NOMO-1 treated with DMSO at 0.1 percent for 48 hours (cell line): ENCODE measurements around the gene LDB3.
"Not testable (repeated sequence)": the region's sequence is repeated elsewhere in the genome, so short reads cannot be mapped to it uniquely, and the experiment has no call there.

ENCODE experiments used
- DNase-seq: peaks from one replicate; lab custom pipeline; 2025; ENCODE audit not compliant: unreplicated experiment; lab: John Stamatoyannopoulos, UW

LDB3 gene

DNA sequence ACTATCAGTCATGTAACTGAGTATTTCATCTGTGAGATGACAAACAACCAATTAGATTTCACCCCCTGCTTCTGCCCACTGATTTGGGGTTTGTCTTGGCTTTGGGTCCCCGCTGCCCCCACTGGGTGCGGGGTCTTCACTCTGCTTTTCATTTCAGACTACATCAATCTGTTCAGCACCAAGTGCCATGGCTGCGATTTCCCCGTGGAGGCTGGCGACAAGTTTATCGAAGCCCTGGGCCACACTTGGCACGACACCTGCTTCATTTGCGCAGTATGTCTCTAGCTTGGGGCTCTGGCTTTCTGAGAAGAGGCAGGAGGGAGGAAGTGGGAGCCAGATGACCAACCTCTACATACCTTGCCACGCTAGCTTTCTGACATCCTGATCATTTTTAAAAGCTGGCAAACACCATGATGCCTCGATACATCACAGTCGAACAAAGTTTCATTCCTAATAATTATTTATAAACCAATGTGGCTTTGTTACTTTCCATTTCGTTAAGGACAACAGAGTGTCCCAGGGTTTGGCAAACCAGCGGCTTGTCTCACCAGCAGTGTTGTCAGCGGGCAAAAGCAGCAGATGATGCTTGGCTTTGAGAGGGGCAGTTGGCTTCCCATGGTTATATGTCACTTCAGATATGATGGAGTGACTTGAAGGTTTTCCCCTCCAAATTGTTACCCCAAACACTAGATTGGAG, 57.8 kb downstream of the LDB3 start:
- no peak for DNase-seq

DNA sequence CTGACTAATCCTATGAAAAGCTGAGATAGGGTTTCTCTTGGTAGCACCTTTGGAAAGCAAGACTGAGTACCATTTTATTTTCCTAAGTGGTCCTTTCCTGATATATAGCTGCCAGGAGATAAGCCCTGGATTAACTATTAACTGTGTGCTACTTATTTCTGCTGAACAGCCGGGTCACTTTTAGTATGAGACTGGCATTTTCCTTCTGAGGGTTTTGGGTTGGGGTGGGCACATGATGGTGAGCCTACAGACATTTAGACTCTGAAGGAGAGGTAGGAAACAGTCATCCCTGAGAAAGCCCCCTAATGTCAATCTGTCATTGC, 58.3 kb downstream of the LDB3 start:
- no peak for DNase-seq

DNA sequence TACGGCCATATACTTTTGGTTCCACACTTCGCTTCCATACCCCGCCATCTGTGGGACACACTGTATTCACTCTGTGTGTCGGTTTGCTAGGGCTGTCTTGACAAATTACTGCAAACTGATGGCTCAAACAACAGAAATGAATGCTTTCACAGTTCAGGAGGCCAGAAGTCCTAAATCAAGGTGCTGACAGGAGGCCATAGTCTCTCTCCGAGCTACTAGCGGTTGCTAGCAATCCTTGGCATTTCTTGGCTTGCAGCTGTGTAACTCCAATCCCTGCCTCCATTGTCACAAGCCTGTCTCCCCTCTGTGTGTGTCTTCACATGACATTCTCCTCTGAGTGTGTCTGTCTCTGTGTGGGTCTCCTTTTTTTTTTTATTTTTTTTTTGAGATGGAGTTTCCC, 59.2 kb downstream of the LDB3 start:
- no peak for DNase-seq

DNA sequence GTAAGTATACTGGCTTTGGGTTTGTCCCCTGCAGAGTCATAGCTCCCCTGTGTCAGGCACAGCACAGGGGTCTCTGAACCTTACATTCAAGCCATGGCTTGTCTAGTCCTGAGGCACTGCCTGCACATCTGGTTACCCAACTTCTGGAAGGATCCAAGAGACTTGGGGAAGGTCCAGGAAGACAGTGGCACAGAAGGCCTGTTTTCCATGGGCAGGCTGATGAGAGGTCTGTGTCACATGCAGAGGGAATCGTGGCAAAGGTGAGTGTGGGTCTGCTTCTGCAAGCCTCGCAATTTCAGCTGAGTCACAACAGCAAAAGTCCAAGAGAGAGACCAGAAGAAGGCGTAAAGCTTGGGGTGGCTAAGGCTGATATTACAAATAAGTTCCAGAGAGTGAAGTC, 59.7 kb downstream of the LDB3 start:
- no peak for DNase-seq

DNA sequence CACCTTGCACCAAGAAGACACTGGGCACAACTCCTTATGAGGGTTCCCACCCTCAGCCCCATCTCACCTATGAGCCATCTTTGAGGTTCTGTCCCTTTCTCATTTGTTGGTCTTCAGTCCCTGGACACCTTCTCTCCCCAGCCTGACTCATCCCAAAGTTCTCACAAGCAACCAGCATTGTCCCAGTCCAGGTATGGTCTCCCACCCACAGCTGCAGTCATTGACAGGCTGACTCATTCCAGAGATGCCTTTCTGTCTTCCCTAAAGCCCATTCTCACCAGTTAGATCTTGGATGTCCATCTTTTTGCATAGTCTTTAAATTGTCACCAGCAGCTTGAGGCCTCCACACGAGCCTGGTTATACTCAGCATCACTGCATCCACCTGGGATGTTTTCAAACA, 61.4 kb downstream of the LDB3 start:
- no peak for DNase-seq

DNA sequence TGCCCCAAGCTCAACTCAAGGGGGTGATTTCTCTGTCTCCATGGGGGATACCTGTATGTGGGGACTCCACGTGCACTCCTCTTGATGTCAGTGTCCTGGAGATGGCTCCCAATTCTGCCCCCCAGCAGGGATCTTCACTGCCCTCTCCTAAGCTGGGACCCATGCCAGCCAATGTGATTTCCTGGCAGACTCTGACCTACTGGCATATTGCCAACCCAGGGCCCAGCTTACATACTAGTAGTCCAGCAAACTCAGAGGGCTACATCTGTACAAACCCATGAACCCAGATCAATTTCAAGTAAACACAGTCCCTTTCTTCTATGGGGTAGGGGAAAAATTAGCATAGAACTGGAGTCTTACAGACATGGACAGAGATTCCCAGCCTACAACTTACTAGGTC, 61.9 kb downstream of the LDB3 start:
- DNase-seq, result no peak

DNA sequence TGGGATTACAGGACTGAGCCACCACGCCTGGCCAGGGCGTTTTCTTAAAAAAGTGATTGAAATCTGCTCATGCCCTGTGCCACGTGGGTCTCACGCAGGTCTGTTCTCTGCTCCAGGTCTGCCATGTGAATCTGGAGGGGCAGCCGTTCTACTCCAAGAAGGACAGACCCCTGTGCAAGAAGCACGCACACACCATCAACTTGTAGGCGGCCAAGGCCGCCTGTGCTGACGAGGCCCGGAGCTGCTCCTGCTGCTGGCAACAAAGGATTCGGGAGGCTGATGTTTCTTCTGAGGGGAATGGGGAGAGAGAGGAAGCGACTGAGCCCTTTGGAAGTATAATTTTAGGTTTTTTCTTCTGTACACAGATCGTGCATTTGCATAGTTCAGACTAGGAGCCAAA, 64.5 kb downstream of the LDB3 start:
- no peak for DNase-seq

DNA sequence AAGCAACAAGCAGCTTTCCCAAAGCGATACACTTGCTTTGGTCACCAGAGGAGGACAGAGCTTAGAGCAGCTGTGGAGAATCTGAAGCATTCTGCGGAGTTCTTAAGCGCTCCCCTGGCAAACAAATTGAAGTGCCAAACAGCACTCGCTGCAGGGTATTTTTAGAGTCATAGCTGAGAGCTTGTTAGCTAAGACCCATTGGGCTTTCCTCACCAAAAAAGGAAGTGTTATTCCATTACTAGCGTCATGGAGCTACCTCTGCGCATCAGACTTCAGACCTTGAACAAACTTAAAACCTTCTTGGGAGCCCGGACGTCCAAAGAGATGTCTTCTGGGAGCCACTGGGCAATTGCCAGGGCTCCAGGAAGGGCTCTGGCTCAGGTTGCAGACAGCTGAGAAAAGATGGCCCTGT, 65.0 kb downstream of the LDB3 start:
- DNase-seq, result no peak

DNA sequence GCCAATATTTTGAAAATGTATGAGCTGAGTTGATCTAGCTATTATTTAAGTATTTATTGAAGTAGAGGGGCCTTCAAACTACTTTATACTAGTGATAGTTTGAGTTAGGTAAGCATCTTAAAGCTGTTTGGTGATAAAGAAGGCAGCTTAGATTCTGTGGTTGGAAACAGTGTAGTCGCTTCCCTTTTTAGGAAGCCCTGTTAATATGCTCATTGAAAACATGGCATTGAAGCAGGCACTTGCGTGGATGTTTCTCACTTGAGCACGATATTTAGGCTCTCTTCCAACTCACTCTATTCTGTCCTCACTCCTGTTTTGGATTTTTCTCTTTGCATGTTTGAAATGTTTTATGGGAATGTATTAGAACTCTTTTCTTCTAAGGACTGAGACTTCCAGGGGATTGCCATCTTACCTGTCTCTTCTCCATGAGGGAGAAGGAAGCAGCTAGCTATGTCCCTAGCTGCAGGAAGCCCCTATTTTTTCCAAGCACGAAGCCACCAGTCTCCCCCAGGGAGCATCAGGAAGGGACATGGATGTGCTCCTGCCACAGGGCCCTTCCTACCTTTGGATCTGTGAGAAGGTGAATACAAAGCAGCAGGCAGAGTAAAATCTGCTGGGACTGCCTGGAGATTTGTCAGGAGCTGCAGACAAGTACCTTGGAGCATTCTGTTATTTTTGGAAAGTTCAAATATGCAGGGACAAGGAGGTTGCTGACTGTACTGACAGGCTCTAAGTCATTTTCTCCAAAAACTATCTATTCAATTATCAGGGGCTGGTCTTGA, 66.1 kb downstream of the LDB3 start:
- peak; percentile 70 for DNase-seq

DNA sequence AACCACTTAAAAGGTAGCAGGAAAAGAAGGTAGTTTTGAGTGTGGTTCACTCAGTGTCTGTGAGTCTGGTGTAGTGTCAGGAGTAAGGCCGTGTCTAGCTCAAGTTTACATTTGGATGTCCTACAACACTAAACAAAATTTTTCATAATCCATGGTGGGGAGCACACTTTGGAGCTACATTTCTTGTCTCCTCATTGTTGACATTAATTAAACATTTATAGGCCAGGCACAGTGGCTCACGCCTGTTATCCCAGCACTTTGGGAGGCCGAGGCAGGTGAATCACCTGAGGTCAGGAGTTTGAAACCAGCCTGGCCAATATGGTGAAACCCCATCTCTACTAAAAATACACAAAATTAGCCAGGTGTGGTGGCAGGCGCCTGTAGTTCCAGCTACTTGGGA, 67.0 kb downstream of the LDB3 start:
- DNase-seq, result not testable (repeated sequence)

DNA sequence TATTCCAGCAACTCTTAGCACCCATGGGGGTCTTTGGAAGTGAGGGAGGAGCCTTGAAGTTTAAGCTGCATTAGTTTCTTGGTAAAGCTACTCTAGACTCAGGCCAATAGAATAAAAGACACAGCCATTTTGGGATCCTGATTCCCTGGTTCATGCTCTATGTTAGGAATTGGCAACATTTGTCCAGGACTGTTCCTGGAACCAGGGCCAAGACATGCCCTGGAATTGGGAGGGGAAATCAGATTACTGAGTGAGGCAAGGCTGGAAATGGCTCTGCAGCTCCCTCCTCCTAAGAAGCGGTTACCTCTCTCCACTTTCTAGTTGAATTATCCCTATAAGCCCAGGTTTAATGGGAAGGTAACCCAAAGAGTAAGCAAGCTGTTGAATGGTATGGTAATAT, 73.9 kb downstream of the LDB3 start:
- no peak for DNase-seq

DNA sequence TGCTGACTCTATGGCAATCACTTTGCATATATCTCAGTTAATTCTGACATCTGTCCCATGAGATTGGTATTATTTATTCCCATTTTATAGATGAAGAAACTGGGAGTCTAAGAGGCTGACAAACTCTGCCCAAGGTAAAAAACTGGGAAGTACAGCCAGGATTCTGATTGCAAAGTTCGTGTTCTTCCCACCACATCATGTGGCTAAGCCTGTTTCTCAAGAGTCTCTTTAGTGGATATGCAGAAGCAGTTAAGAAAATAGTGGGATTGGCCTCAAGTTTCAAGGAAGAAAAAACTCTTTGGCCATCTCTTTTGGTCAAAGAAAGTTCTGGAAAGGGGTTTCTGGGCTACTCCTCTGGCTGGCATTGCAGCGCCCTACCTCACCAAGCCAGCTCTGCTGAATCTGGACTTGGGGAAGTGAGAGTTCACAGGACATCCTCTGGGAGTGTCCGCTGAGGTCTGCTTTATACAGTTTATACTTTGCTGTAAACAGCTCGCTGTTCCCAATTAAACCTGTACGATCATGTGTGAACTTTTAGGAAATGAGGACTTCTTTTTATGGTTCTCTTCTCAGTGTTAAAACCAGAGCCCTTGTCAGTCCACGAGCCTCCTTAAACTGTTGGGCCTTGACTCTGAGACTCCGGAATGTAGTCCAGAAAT, 75.9 kb downstream of the LDB3 start:
- DNase-seq, result no peak

DNA sequence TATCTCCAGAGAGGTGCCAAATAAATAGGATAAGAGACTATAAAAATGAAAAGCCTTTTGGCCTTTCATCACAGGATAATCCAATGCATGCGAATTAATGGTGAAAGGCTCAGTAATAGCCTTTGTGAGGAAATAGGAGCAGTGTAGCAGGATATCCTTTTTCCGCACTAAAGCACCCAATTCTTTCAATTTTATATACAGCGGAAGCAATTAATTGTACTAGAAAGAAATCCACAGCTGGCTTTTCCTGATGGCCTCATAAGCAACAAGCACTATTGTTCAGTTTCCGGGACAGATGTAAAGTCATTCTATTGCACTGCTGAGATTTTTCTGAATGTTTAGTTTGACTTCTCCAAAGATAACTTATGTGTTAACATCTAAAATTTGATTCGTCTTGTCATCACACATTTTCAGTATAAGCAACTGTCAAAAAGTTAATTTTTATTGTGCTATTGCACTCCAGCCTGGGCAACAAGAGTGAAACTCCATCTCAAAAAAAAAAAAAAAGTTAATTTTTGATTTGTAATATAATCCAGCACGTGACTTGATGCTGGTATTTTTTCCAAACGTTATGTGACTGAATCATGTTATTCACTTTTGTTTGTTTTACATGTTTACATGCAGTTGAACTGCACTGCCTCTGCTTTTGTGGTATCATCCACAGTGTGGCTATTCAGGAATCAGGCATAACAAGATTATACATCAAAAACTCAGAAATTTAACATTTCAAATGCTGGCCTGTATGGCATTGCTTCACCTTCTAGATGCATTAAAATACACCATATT, 79.7 kb downstream of the LDB3 start:
- DNase-seq, result no peak

DNA sequence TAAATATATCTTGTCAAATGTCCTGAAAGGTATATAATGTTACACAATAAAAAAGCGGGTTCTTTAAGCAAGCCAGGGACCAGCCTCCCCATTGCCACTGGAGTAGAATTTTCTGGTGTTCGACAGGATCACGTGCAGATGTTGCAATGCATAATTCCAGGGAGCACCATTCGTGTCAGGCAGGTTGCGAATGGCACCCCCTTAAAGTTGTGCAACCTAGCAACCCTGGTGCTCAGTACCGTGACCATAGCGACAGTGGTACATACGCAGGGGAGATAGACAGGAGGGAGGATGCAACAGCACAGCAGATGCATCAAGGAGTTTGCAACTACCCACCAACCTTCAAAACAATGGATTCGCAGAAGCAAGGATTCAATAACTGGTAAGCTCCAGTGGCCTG, 81.5 kb downstream of the LDB3 start:
- no peak for DNase-seq

DNA sequence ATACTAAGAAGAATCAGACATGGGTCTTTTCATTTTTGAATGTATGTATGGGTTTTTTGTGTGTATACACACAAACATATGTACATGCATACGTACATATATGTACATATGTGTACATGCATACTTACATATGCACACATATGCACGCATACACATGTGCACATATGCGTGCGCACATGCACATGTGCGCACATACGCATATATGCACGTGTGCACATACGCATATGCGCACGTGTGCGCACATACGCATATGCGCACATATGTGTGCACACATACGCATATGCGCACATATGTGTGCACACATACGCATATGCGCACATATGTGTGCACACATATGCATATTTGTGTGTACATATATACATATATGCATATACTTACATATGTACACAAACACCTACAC, 83.2 kb downstream of the LDB3 start:
- DNase-seq, result no peak

DNA sequence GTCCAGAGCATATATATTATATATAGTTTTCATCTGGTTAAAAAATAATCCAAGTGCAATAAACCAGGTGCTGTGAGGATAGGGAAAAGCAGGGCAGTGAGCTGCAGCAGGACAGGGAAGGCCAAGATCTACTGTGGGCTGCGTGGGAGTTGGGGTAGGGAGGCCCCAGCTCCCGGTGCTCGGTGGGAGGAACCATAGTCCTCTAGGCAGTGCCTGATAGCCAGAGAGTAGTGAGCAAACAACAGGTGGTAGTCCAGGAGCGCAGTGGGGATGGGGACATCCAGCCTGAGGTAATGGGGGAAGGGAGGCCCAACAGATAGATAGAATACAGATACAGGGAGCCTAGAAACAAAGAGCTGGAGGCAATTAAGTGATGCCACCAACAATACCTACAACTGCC, 84.0 kb downstream of the LDB3 start:
- DNase-seq, result no peak

DNA sequence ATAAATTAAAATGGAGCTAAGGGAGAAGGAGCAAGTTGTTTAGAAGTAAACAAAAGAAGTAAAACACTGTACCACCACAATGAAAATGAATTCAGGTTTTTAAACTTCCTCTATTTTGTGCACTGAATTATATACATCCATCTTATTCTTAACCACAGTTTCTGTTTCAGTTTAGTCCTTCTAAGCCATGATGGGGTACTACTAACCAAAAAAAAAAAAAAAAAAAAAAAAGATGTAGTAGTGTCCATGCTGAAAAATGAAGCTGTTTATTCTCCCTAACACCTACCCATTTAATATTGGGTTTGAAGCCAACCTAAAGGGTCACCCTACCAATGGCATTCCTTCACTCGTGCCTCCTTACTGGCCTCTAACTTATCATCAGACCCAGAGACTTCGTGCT, 84.7 kb downstream of the LDB3 start:
- DNase-seq, result peak; percentile 70

DNA sequence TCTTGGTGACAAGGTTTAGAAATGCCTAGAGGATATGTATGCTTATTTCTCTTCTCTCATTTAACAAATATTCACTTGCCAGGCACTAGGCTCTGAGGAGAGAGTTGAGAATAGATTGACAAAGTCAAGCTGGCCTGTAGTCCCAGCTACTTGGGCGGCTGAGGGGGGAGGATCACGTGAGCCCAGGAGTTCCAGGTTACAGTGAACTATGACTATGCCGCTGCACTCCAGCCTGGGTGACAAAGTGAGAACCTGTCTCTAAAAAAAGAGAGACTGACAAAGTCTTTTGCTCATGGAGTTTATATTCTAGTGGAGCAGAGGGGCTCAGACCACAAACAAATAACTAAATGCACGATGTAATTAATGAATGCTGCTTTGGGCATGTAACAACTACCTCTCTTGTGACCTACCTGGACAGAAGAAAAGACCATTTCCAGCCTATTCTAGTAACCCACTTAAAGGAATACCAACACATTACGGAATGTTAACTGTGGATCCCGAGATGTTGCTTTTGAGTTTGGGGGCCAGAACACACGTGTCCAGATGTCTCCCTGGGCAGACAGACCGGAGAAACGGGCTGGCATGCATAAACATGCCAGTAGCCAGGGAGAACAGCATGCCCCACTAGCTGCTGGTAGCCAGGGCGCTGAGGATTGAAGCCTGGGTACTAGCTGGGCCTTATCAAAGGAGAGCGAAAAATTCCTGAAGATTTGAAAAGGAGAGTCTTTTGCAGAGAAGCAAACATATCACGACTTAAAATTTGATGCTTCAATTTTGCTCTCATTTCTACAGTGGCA, 85.5 kb downstream of the LDB3 start:
- no peak for DNase-seq

DNA sequence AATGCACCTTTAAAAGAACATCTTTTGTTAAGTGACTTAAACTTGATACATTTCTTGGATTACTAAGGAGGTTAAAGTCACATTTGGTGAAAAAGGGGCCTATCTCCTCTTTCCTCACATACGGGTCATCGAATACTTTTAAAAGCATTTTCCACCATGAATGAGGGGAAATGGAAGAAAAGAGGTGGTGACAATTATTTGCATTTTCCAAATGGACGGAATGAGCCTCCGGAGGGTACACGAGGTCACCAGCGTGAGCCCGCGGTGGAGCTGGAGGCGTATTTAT, 87.1 kb downstream of the LDB3 start:
- DNase-seq, result peak; percentile 18

DNA sequence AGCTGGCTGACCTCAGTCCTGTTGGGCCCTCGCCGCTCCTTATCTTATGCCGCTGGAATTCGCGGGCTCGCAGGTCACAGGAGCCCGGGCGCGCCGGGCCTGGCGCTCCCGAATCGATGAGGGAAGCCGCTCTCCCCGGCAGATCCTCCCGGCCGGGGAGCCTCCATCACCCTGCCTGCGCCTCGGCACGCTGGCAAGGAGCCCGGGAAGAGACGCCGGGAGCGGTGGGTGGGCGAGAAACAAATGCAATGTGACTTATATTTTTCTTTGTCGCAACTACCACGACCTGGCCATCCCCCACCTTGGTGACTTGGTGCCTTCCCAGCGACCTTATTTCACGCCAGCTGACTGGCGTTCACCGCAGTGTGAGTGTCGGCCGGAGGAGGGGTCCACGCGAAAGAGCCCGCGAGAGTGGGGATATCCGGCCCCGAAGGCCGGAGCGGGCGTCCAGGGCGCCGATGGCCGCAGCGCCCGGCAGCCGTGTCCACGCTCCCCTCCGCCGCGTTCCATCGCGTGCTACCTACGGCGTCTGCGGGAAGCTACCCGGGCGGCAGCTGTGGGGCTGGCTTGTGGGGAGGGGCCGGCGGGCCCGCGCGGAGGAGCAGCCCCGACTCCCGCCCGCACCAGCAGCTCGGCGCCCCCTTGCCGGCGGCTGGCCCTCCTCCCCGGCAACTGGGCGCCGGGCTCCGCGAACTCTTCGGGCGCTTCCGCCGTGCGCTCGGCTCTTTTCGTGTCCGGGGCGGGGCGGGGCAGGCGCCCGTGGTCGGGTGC, 87.6 kb downstream of the LDB3 start:
- peak; percentile 84 for DNase-seq
